Hepatocyte (in vitro differentiated cells): Measurements from ENCODE around the gene DOK5. TPM values are rescaled to one million over a fixed set of nuclear protein-coding genes. Genes with fewer than 3 reads are reported as not detected.

ENCODE experiments used
- DNase-seq: peaks from one replicate; pipeline ENCODE4 v3.0.0-alpha.2; 2016; ENCODE audit warnings: low spot score
- H2AFZ ChIP-seq: fragments of 200-600 bp; sonication (generic); 2 replicates; pipeline ENCODE4 v1.6.0; 2016; ENCODE audit warnings: antibody characterized with exemption, mild to moderate bottlenecking
- H3K27ac ChIP-seq: fragments of 200-600 bp; sonication (generic); 2 replicates; pipeline ENCODE4 v1.5.1; 2016; ENCODE audit warnings: mild to moderate bottlenecking
- H3K27me3 ChIP-seq: fragments of 200-600 bp; sonication (generic); 2 replicates; pipeline ENCODE4 v1.6.1; 2016
- H3K36me3 ChIP-seq: fragments of 200-600 bp; sonication (generic); replicated peaks from 2 replicates; pipeline ENCODE4 v1.5.1; 2016; ENCODE audit warnings: low read depth; ENCODE audit not compliant: insufficient read depth
- H3K4me1 ChIP-seq: fragments of 200-600 bp; sonication (generic); 2 replicates; pipeline ENCODE4 v1.5.1; 2016; ENCODE audit warnings: mild to moderate bottlenecking, moderate library complexity; ENCODE audit not compliant: insufficient read depth
- H3K4me2 ChIP-seq: fragments of 200-600 bp; sonication (generic); 2 replicates; pipeline ENCODE4 v1.6.0; 2016
- H3K4me3 ChIP-seq: fragments of 200-600 bp; sonication (generic); 2 replicates; pipeline ENCODE4 v1.5.1; 2016; ENCODE audit warnings: mild to moderate bottlenecking
- H3K79me2 ChIP-seq: fragments of 200-600 bp; sonication (generic); 2 replicates; pipeline ENCODE4 v1.6.0; 2017; ENCODE audit warnings: mild to moderate bottlenecking
- H3K9me2 ChIP-seq: fragments of 200-600 bp; sonication (generic); replicated peaks from 2 replicates; pipeline ENCODE4 v1.6.0; 2017; ENCODE audit warnings: mild to moderate bottlenecking; ENCODE audit not compliant: insufficient read depth
- H3K9me3 ChIP-seq: fragments of 200-600 bp; sonication (generic); 2 replicates; pipeline ENCODE4 v1.5.1; 2016; ENCODE audit warnings: low read depth, mild to moderate bottlenecking
- H4K20me1 ChIP-seq: fragments of 200-600 bp; sonication (generic); 2 replicates; pipeline ENCODE4 v1.6.0; 2016; ENCODE audit warnings: mild to moderate bottlenecking; ENCODE audit not compliant: insufficient read depth, poor library complexity, severe bottlenecking
- CTCF ChIP-seq: fragments of 200-600 bp; sonication (generic); IDR thresholded peaks from 2 replicates; pipeline ENCODE4 v1.5.1; 2016; ENCODE audit warnings: antibody characterized with exemption, mild to moderate bottlenecking; ENCODE audit not compliant: poor library complexity
- EZH2 ChIP-seq: fragments of 200-600 bp; sonication (generic); IDR thresholded peaks from 2 replicates; pipeline ENCODE4 v1.6.1; 2016; ENCODE audit warnings: antibody characterized with exemption, mild to moderate bottlenecking, borderline replicate concordance
- EZH2phosphoT487 ChIP-seq: fragments of 200-600 bp; sonication (generic); IDR thresholded peaks from one replicate; pipeline ENCODE4 v1.6.1; 2018; ENCODE audit warnings: antibody characterized with exemption, mild to moderate bottlenecking, low read depth, moderate library complexity; ENCODE audit not compliant: unreplicated experiment, severe bottlenecking
- WGBS: methylation state at CpG from one replicate; pipeline ENCODE4 v1.1.6; 2016; ENCODE audit warnings: low lambda C conversion rate; ENCODE audit errors: missing lambda C conversion rate; 5-methylcytosine and 5-hydroxymethylcytosine counted together
- polyA plus RNA-seq: library from polyadenylated mRNA; unstranded; fragments of >200 nt; fragmentation: Nextera tagmentation; extraction: Ambion mirVana; gene quantifications from 2 replicates; pipeline ENCODE4 v1.2.1, GENCODE V29; 2016
- total RNA-seq: library from RNA; depleted of rRNA; stranded (reverse); fragments of >200 nt; gene quantifications from 2 replicates; pipeline ENCODE4 v1.2.3, GENCODE V29; 2014

DOK5 gene
- total and polyA plus RNA-seq, 2 experiments from 2014 or later = 7.0 to 7.5 TPM

GRCh38 chr20:54598352-54598751 lies 123.0 kb downstream of the DOK5 start:
- no peak overlapping the region for H3K4me3 ChIP-seq
- no peaks in the 10 kb centered on the region for H3K9me3 ChIP-seq
- WGBS = 88% methylated on average over 5 of the region's 5 CpGs
- H3K79me2 ChIP-seq = no peaks in the 10 kb centered on the region
- no peaks in the 10 kb centered on the region for H3K9me2 ChIP-seq
- no peak for DNase-seq
- no peak overlapping the region for H3K4me2 ChIP-seq
- no peaks in the 10 kb centered on the region for H3K36me3 ChIP-seq
- H2AFZ ChIP-seq = no peak overlapping the region
- no peaks in the 10 kb centered on the region for H4K20me1 ChIP-seq
- no peak overlapping the region for H3K27ac ChIP-seq
- TF ChIP-seq EZH2 (no peak), EZH2phosphoT487 (no peak), CTCF (no peak)
- no peaks in the 10 kb centered on the region for H3K27me3 ChIP-seq
- H3K4me1 ChIP-seq = no peaks in the 10 kb centered on the region

GRCh38 chr20:54600634-54601033 lies 125.2 kb downstream of the DOK5 start:
- no peaks in the 10 kb centered on the region for H3K36me3 ChIP-seq
- WGBS = 37% methylated on average over 3 of the region's 3 CpGs
- H2AFZ ChIP-seq = no peak overlapping the region
- no peaks in the 10 kb centered on the region for H3K4me1 ChIP-seq
- H3K4me3 ChIP-seq = no peak overlapping the region
- H4K20me1 ChIP-seq = no peaks in the 10 kb centered on the region
- DNase-seq = no peak
- H3K9me2 ChIP-seq = no peaks in the 10 kb centered on the region
- H3K27me3 ChIP-seq = no peaks in the 10 kb centered on the region
- peak overlapping the region; percentile 60 for H3K27ac ChIP-seq
- TF ChIP-seq EZH2 (no peak), EZH2phosphoT487 (no peak)
- H3K79me2 ChIP-seq = no peaks in the 10 kb centered on the region
- H3K4me2 ChIP-seq = no peak overlapping the region
- H3K9me3 ChIP-seq = no peaks in the 10 kb centered on the region

- Histone ChIP-seq H3K9me2 (no peaks in the 10 kb centered on the region), H3K79me2 (no peaks in the 10 kb centered on the region), H3K4me3 (no peak overlapping the region), H3K9me3 (no peaks in the 10 kb centered on the region), H3K27ac (no peak overlapping the region), H3K4me1 (no peaks in the 10 kb centered on the region), H3K36me3 (no peaks in the 10 kb centered on the region), H3K27me3 (no peaks in the 10 kb centered on the region), H3K4me2 (no peak overlapping the region), H4K20me1 (no peaks in the 10 kb centered on the region), H2AFZ (no peak overlapping the region)
- TF ChIP-seq CTCF (no peak), EZH2 (no peak), EZH2phosphoT487 (no peak)
- no peak for DNase-seq
- WGBS = 78% methylated on average over 10 of the region's 10 CpGs
Observed at GRCh38 chr20:54601831-54602515, 126.6 kb downstream of the DOK5 start.

GRCh38 chr20:54605319-54605718 lies 129.9 kb downstream of the DOK5 start:
- WGBS = 75% methylated on average over 3 of the region's 3 CpGs
- no peak for DNase-seq
- TF ChIP-seq CTCF (no peak), EZH2 (no peak), EZH2phosphoT487 (no peak)
- H3K4me3 ChIP-seq = no peak overlapping the region
- no peaks in the 10 kb centered on the region for H3K9me3 ChIP-seq
- no peak overlapping the region for H3K4me2 ChIP-seq
- no peaks in the 10 kb centered on the region for H3K9me2 ChIP-seq
- no peaks in the 10 kb centered on the region for H3K36me3 ChIP-seq
- no peaks in the 10 kb centered on the region for H4K20me1 ChIP-seq
- H3K4me1 ChIP-seq = no peaks in the 10 kb centered on the region
- no peak overlapping the region for H2AFZ ChIP-seq
- no peak overlapping the region for H3K27ac ChIP-seq
- H3K79me2 ChIP-seq = no peaks in the 10 kb centered on the region
- H3K27me3 ChIP-seq = no peaks in the 10 kb centered on the region
